DND-41 (cell line): ENCODE measurements around the gene GPR31.

ENCODE experiments used
- CTCF ChIP-seq: IDR thresholded peaks from 2 replicates; pipeline ENCODE4 v1.5.1; 2012; ENCODE audit warnings: borderline replicate concordance, low read length, moderate library complexity, mild to moderate bottlenecking; ENCODE audit not compliant: poor library complexity, severe bottlenecking; ENCODE audit errors: extremely low read depth
- EZH2 ChIP-seq: IDR thresholded peaks from 3 replicates; pipeline ENCODE4 v1.6.1; 2012; ENCODE audit warnings: borderline replicate concordance, low read depth, mild to moderate bottlenecking, moderate library complexity, low read length, inconsistent platforms; ENCODE audit not compliant: severe bottlenecking

- TF ChIP-seq CTCF (no peak), EZH2 (no peak)
Measured at GRCh38 chr6:167148021-167148420, 9.8 kb downstream of the GPR31 start.
